Glutamatergic neuron (in vitro differentiated cells): ENCODE data around the gene JMY. TPM values are rescaled to one million over a fixed set of nuclear protein-coding genes. Genes with fewer than 3 reads are reported as not detected.
A peak's percentile ranks its signal among the peaks of the same experiment; 100 is the strongest.

ENCODE experiments used
- DNase-seq: peaks from one replicate; pipeline ENCODE4 v3.0.0; 2022
- H3K27ac Mint-ChIP-seq: one replicate; pipeline ENCODE4 v1.8.0; 2020; ENCODE audit warnings: mild to moderate bottlenecking, mixed read lengths, inconsistent platforms; ENCODE audit not compliant: unreplicated experiment
- H3K27me3 Mint-ChIP-seq: one replicate; pipeline ENCODE4 v1.8.0; 2020; ENCODE audit warnings: mild to moderate bottlenecking, moderate library complexity, mixed read lengths, inconsistent platforms; ENCODE audit not compliant: unreplicated experiment
- H3K36me3 Mint-ChIP-seq: one replicate; pipeline ENCODE4 v1.8.0; 2020; ENCODE audit warnings: mild to moderate bottlenecking, mixed read lengths, inconsistent platforms; ENCODE audit not compliant: unreplicated experiment
- H3K4me1 Mint-ChIP-seq: one replicate; pipeline ENCODE4 v1.8.0; 2020; ENCODE audit warnings: mild to moderate bottlenecking, low read depth, mixed read lengths, inconsistent platforms; ENCODE audit not compliant: unreplicated experiment
- H3K4me3 Mint-ChIP-seq: one replicate; pipeline ENCODE4 v1.8.0; 2020; ENCODE audit warnings: mild to moderate bottlenecking, mixed read lengths, inconsistent platforms; ENCODE audit not compliant: unreplicated experiment
- H3K9me3 Mint-ChIP-seq: one replicate; pipeline ENCODE4 v1.8.0; 2020; ENCODE audit warnings: mild to moderate bottlenecking, moderate library complexity, mixed read lengths, inconsistent platforms; ENCODE audit not compliant: unreplicated experiment
- long read RNA-seq: library from polyadenylated mRNA; unstranded; transcript quantifications from one replicate; pipeline ENCODE4 v2.0.0, GENCODE V29; 2020; ENCODE audit not compliant: unreplicated experiment
- total RNA-seq: library from RNA; stranded (reverse); fragmentation: NEBNext Ultra II Directional; extraction: Animal tissue kit (Norgen Biotek cat#: 25700); gene quantifications from one replicate; pipeline ENCODE4 v1.2.1, GENCODE V29; 2021; ENCODE audit not compliant: unreplicated experiment
- TF ChIP-seq, protein P1 (sequence below): fragments of 200-600 bp; sonication (generic); IDR thresholded peaks from one replicate; pipeline ENCODE4 v1.5.0; 2021; ENCODE audit not compliant: partially characterized antibody, unreplicated experiment

Gene JMY, protein sequence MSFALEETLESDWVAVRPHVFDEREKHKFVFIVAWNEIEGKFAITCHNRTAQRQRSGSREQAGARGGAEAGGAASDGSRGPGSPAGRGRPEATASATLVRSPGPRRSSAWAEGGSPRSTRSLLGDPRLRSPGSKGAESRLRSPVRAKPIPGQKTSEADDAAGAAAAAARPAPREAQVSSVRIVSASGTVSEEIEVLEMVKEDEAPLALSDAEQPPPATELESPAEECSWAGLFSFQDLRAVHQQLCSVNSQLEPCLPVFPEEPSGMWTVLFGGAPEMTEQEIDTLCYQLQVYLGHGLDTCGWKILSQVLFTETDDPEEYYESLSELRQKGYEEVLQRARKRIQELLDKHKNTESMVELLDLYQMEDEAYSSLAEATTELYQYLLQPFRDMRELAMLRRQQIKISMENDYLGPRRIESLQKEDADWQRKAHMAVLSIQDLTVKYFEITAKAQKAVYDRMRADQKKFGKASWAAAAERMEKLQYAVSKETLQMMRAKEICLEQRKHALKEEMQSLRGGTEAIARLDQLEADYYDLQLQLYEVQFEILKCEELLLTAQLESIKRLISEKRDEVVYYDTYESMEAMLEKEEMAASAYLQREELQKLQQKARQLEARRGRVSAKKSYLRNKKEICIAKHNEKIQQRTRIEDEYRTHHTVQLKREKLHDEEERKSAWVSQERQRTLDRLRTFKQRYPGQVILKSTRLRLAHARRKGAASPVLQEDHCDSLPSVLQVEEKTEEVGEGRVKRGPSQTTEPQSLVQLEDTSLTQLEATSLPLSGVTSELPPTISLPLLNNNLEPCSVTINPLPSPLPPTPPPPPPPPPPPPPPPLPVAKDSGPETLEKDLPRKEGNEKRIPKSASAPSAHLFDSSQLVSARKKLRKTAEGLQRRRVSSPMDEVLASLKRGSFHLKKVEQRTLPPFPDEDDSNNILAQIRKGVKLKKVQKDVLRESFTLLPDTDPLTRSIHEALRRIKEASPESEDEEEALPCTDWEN
- 22.2 TPM for total RNA-seq
- long read RNA-seq = 0 reads

DNA sequence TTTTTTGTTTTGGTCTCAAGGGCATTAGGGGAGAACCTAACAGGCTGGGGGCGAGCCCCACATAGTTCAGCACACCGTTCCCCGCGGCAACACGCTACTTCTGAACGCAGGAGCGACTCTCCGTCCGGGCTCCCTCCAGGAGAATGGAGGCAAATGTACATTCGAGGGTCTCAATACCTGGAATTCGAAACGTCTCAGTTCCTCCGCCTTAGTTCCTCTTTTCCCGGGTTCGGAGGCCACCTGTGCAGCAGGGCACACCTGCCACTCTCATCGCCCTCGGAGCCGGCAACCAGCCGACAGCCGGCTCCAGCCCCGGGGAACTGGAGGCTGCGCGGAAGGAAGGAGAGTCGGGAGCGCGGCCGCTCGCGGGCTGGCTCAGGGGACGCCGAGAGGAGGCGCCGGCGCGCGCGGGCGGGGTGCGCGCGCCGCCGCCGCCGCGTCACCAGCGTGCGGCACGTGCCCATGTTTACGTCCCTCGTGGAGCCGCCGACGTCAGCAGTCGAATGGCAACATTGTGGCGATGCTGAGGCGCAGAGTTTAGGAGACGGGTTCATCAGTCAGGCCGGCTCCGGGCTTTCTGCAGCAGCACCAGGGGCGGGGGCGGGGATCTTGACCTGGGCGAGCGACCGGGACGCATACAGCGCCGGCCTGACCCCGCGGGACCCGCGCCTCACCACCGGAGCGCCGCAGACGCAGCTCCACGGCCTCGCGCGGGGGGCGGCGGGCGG lies at the start of gene JMY:
TSS of gene JMY (plus strand) at position 498 of the 728 bp plus-strand sequence. CDS start 520 bp downstream, outside the sequence.
- peaks cover 8% of the 10 kb centered on the region for H3K4me1 Mint-ChIP-seq
- peaks cover 16% of the 10 kb centered on the region for H3K27me3 Mint-ChIP-seq
- peaks cover 11% of the 10 kb centered on the region for H3K9me3 Mint-ChIP-seq
- peak within 1 kb of the TSS; percentile 97 for H3K27ac Mint-ChIP-seq
- H3K4me3 Mint-ChIP-seq = peak within 1 kb of the TSS; percentile 97
- DNase-seq = peak; percentile 88
- H3K36me3 Mint-ChIP-seq = no peaks in the 10 kb centered on the region
- TF ChIP-seq, protein P1, sequence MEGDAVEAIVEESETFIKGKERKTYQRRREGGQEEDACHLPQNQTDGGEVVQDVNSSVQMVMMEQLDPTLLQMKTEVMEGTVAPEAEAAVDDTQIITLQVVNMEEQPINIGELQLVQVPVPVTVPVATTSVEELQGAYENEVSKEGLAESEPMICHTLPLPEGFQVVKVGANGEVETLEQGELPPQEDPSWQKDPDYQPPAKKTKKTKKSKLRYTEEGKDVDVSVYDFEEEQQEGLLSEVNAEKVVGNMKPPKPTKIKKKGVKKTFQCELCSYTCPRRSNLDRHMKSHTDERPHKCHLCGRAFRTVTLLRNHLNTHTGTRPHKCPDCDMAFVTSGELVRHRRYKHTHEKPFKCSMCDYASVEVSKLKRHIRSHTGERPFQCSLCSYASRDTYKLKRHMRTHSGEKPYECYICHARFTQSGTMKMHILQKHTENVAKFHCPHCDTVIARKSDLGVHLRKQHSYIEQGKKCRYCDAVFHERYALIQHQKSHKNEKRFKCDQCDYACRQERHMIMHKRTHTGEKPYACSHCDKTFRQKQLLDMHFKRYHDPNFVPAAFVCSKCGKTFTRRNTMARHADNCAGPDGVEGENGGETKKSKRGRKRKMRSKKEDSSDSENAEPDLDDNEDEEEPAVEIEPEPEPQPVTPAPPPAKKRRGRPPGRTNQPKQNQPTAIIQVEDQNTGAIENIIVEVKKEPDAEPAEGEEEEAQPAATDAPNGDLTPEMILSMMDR = no peak

DNA sequence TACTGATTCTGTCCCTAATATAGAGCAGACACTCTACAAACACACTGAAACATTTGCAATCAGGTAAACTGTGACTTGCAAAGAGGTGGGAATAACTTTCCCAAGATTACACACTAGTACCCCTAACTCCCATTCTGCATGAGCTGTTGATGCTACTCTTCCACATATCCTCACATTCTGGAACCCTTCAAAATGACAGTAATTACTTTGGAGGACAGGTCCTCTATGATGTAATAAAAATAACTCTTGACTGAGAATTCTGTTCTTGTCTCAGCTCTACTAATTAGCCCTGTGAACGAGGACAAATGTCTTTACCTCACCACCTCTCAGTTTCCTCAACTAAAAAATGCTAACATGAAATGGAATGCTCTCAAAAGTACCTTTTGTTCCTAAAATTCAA lies 49.5 kb upstream of the JMY start:
- no peaks in the 10 kb centered on the region for H3K27me3 Mint-ChIP-seq
- H3K27ac Mint-ChIP-seq = no peak overlapping the region
- peaks cover 2% of the 10 kb centered on the region for H3K4me1 Mint-ChIP-seq
- no peaks in the 10 kb centered on the region for H3K9me3 Mint-ChIP-seq
- DNase-seq = no peak
- no peaks in the 10 kb centered on the region for H3K36me3 Mint-ChIP-seq
- H3K4me3 Mint-ChIP-seq = no peak overlapping the region
- TF ChIP-seq, protein P1 = no peak

DNA sequence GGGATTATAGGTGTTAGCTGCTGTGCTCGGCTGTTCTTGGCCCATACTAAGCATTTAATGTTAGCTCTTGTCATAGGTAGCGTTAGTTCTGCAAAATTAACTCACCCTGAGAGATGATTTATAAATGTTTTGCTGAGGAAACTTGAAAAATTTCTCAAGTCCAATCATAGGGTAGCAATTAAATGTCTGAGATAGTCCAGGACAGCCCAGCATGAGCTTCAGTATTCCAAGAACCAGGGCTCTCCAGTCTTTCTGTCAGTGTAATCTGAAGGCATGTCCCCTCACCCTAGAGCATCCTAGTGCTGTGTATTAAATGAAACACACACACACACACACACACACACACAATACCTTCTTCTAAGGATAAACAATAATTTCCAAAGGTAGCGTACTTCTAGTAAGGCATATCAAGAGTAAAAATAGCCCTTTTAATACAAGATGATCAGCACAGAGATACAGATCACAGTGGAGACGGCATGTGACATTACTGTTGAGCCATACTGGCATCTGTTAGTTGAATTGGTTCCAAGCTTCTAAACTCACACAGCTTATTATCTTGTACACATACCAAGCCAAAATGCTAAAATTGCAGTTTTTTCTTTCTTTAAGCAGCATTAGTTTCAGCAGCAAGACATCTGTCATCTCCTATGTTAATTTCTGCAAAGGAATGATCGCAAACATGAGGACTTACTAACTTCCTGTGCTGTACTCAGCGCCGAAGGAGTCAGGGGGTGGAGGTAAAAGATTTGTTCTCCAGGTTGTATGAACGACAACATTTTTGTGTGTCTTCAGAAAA lies 46.3 kb upstream of the JMY start:
- TF ChIP-seq, protein P1 = no peak
- DNase-seq = no peak
- H3K9me3 Mint-ChIP-seq = no peaks in the 10 kb centered on the region
- no peak overlapping the region for H3K4me3 Mint-ChIP-seq
- no peaks in the 10 kb centered on the region for H3K4me1 Mint-ChIP-seq
- no peak overlapping the region for H3K27ac Mint-ChIP-seq
- H3K36me3 Mint-ChIP-seq = no peaks in the 10 kb centered on the region
- no peaks in the 10 kb centered on the region for H3K27me3 Mint-ChIP-seq

DNA sequence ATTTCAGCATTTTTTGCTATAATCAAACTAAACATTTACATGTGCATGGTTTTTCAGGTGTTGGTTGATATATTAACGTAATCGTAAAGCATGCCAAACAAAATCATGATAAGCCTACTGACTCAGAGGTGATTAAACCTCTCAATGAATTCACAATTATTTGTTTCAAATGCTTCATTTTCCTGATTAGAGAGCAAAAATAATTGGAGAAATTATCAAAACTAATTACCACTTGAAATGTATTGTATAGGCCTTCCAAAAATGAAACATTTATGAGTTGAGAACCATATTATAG lies 45.7 kb upstream of the JMY start:
- H3K27me3 Mint-ChIP-seq = no peaks in the 10 kb centered on the region
- TF ChIP-seq, protein P1 = no peak
- H3K9me3 Mint-ChIP-seq = no peaks in the 10 kb centered on the region
- H3K27ac Mint-ChIP-seq = no peak overlapping the region
- DNase-seq = no peak
- H3K4me3 Mint-ChIP-seq = no peak overlapping the region
- no peaks in the 10 kb centered on the region for H3K36me3 Mint-ChIP-seq
- H3K4me1 Mint-ChIP-seq = no peaks in the 10 kb centered on the region
